Uterus (tissue), 4 donors: ENCODE data around the gene TRPV6. TPM values are rescaled to one million over a fixed set of nuclear protein-coding genes. Genes with fewer than 3 reads are reported as not detected.

Experiments
- DNase-seq, 2 donors: peaks; one replicate each; pipeline ENCODE4 v3.0.0-alpha.2; 2019 to 2020
- H3K27ac ChIP-seq, 2 donors: fragments of 200-600 bp; sonication (generic); 1 replicate in 1 of 2; 2 replicates in 1 of 2; pipeline ENCODE4 v1.5.1; 2016 to 2018
- H3K27me3 ChIP-seq, 2 donors: fragments of 200-600 bp; sonication (generic); one replicate each; pipeline ENCODE4 v1.5.1; 2018 to 2019; ENCODE audit warnings: control low read depth in 1 of 2
- H3K36me3 ChIP-seq, 2 donors: fragments of 200-600 bp; sonication (generic); one replicate each; pipeline ENCODE4 v1.5.1; 2019; ENCODE audit warnings: control low read depth in 1 of 2
- H3K4me1 ChIP-seq, 2 donors: fragments of 200-600 bp; sonication (generic); one replicate each; pipeline ENCODE4 v1.5.1; 2018 to 2019; ENCODE audit warnings: control low read depth in 1 of 2
- H3K4me3 ChIP-seq, 2 donors: fragments of 200-600 bp; sonication (generic); 1 replicate in 1 of 2; 2 replicates in 1 of 2; pipeline ENCODE4 v1.5.1; 2018 to 2019; ENCODE audit warnings: mild to moderate bottlenecking in 1 of 2
- H3K9me3 ChIP-seq, 2 donors: fragments of 200-600 bp; sonication (generic); one replicate each; pipeline ENCODE4 v1.5.1; 2019; ENCODE audit warnings: control low read depth in 1 of 2
- POLR2A ChIP-seq, 2 donors: fragments of 450-650 bp; IDR thresholded peaks; one replicate each; pipeline ENCODE4 v1.6.1; 2016; ENCODE audit warnings: antibody characterized with exemption in 2 of 2, mild to moderate bottlenecking in 1 of 2, moderate library complexity in 1 of 2
- intact Hi-C: fragments of 100-400 bp; cut with DNase I; formaldehyde crosslinking; loops from one replicate; pipeline ENCODE4 v1.15.1; 2023; ENCODE audit warnings: low total_unique reads
- total RNA-seq, 4 donors: library from RNA; depleted of rRNA in 3 of 4; stranded (reverse); fragments of >200 nt in 3 of 4; gene quantifications; one replicate each; pipeline versions ENCODE4 v1.1.0 to v1.2.4, GENCODE V29; 2014 to 2023
- TF ChIP-seq, protein P1 (sequence below), 4 experiments: fragments of 200-600 bp in 2 of 4; fragments of 450-650 bp in 2 of 4; sonication (generic) in 2 of 4; IDR thresholded peaks; one replicate each; pipeline ENCODE4 v1.5.1; 2016 to 2019; ENCODE audit warnings: antibody characterized with exemption in 4 of 4, mild to moderate bottlenecking in 2 of 4, moderate library complexity in 1 of 4
- donor health status: DM: yes; HTN: yes; CAD: no.

The TRPV6 gene
- total RNA-seq, 4 donors from 2014 or later = 0.46 to 1.3 TPM; not detected in 2

DNA sequence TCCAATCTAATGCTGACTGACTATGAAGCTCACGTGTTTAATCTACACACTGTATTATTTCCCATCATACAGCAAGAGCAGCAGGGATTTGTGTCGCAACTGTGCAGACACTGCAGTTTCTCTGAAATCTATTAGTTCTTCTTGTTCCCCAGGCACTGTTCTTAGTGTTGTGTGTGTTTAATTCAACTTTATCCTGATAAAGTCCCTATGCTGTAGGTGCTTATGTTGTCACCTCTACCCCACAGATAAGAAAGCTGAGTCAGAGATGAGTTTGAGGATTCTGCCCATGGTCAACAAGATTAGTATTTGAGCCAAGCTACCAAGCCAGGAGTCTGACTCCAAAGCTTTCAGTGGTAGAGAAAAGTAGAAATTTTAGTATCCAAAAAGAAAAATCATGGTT is 53.1 kb downstream of the TRPV6 start:
- intact Hi-C loops = no loop called here
- no peak for DNase-seq

DNA sequence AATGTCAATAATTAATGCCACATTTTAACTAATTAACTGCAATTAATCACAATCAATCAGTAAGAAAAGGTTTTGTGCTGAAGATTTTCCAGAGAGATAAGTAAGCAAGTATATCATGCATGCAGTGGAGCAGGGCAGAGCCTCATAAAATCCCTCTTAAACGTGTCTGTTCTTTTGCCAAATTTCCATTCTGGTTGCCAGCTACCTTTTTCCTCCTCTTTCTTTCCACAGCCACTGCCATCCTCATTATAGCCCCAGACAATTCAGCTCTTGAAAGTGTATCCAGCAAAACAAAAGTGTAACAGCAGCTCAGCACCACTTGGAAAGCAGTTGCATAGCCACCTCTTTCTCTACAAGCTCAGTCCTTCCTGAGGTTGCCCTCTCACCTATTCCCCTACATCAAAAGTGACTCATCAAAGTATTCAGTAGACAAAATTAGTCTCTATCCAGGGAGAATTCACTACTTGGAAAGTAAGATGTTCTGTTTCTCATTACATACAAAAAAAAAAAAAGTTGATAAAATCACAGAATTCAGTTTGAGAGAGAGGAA is 57.5 kb downstream of the TRPV6 start:
- H3K4me3 ChIP-seq = no peak overlapping the region
- no peak overlapping the region for H3K27ac ChIP-seq
- H3K4me1 ChIP-seq = no peaks in the 10 kb centered on the region
- DNase-seq = no peak
- intact Hi-C loops = no loop called here
- peaks cover 0 to 4% of the 10 kb centered on the region in 2 donors for H3K36me3 ChIP-seq
- H3K9me3 ChIP-seq = no peaks in the 10 kb centered on the region
- H3K27me3 ChIP-seq = no peaks in the 10 kb centered on the region
- TF ChIP-seq, protein P1, sequence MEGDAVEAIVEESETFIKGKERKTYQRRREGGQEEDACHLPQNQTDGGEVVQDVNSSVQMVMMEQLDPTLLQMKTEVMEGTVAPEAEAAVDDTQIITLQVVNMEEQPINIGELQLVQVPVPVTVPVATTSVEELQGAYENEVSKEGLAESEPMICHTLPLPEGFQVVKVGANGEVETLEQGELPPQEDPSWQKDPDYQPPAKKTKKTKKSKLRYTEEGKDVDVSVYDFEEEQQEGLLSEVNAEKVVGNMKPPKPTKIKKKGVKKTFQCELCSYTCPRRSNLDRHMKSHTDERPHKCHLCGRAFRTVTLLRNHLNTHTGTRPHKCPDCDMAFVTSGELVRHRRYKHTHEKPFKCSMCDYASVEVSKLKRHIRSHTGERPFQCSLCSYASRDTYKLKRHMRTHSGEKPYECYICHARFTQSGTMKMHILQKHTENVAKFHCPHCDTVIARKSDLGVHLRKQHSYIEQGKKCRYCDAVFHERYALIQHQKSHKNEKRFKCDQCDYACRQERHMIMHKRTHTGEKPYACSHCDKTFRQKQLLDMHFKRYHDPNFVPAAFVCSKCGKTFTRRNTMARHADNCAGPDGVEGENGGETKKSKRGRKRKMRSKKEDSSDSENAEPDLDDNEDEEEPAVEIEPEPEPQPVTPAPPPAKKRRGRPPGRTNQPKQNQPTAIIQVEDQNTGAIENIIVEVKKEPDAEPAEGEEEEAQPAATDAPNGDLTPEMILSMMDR (IDR thresholded peaks at IDR 0.05) = no peak
- no peak for TF ChIP-seq POLR2A (IDR thresholded peaks at IDR 0.05)

More for the DNA sequence above, 53.1 kb downstream of the TRPV6 start:
- H3K4me3 ChIP-seq = no peak overlapping the region
- no peak for TF ChIP-seq POLR2A (IDR thresholded peaks at IDR 0.05)
- TF ChIP-seq, protein P1 (IDR thresholded peaks at IDR 0.05) = no peak
- no peaks in the 10 kb centered on the region for H3K36me3 ChIP-seq
- H3K9me3 ChIP-seq = no peaks in the 10 kb centered on the region
- H3K27ac ChIP-seq = no peak overlapping the region
- H3K4me1 ChIP-seq = no peaks in the 10 kb centered on the region
- H3K27me3 ChIP-seq = no peaks in the 10 kb centered on the region

DNA sequence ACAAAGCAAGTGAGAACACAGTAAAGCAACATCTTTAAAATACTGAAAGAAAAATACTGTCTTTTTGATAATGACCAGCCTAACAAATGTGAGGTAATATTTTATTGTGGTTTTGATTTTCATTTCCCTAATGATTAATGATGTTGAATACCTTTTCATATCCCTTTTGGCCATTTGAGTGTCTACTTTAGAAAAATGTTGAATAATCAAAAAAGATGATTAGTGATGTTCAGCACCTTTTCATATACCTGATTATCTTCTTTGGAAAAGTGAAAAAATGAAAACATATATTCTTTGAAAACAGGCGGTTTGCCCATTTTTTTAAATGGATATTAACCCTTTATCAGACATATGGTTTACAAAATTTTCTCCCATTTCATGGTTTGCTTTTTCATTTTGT is 62.8 kb downstream of the TRPV6 start:
- H3K4me3 ChIP-seq = no peak overlapping the region
- TF ChIP-seq, protein P1 (IDR thresholded peaks at IDR 0.05) = no peak
- TF ChIP-seq POLR2A (IDR thresholded peaks at IDR 0.05) = no peak
- intact Hi-C loops = no loop called here
- no peaks in the 10 kb centered on the region for H3K9me3 ChIP-seq
- H3K4me1 ChIP-seq = no peaks in the 10 kb centered on the region
- peaks cover 0 to 4% of the 10 kb centered on the region in 2 donors for H3K36me3 ChIP-seq
- H3K27ac ChIP-seq = no peak overlapping the region
- DNase-seq = no peak
- no peaks in the 10 kb centered on the region for H3K27me3 ChIP-seq

Other genes starting within 250 kb of the TRPV6 start
- gene PRSS1, start 136.3 kb downstream of the TRPV6 start, total RNA-seq = 1 to 10 TPM in 1 of 4 donors, not detected in 3; 1.0 TPM
- gene PRSS2, start 114.8 kb downstream of the TRPV6 start, total RNA-seq = not detected
- 10 to 100 TPM in 3 of 4 donors, 1 to 10 TPM in 1; 1.5 to 34.6 (median 21.9) TPM for gene EPHB6, start 30.7 kb downstream of the TRPV6 start, total RNA-seq
- under 1 TPM in 1 of 4 donors, not detected in 3; 0.34 TPM for gene TRPV5, start 48.0 kb upstream of the TRPV6 start, total RNA-seq
- not detected for gene LLCFC1, start 53.7 kb upstream of the TRPV6 start, total RNA-seq
- 1 to 10 TPM in 1 of 4 donors, under 1 TPM in 1, not detected in 2; 0.98 to 1.8 TPM for gene KEL, start 76.6 kb upstream of the TRPV6 start, total RNA-seq
- 1 to 10 TPM in 2 of 4 donors, not detected in 2; 1.0 to 2.4 TPM for gene OR9A2, start 141.4 kb upstream of the TRPV6 start, total RNA-seq
- not detected for gene OR6V1, start 166.6 kb upstream of the TRPV6 start, total RNA-seq
- gene PIP, start 246.3 kb upstream of the TRPV6 start, total RNA-seq = not detected